ENCODE measurements around the gene CFLAR. TPM values are rescaled to one million over a fixed set of nuclear protein-coding genes. Genes with fewer than 3 reads are reported as not detected.

The CFLAR gene
- total RNA-seq, 1 experiment from 2014 or later, result 7.6 TPM

DNA sequence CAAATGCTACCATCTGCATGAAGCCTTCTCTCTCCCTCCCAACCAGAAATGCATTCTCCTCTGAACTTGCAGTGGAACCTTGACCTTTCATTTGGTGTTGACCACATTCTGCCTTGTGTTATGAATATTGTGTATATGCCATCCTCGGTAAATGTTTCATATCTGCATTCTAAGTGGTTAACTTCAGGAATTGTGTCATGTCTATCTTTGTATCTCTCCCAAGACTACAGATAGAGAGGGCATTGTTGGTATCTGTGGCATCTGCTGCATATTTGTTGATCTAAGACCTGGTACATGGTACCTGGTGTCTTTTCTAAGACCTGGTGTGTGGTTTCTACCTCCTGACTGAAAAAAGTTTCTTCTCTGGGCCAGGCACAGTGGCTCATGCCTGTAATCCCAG lies 101.0 kb downstream of the CFLAR start:
- no peak overlapping the region for H3K9ac ChIP-seq (ENCODE audit: extremely low read depth, insufficient read length, low read length)
- Mint-ChIP-seq H3K36me3 (ENCODE audit: insufficient read depth in 1 of 3, low read depth in 3 of 3) (peaks cover 0 to 15% (median 0%) of the 10 kb centered on the region in 3 experiments; a peak in 2 of 7 replicates), H3K9me3 (peaks cover 0 to 13% of the 10 kb centered on the region in 2 experiments; a peak in 2 of 5 replicates), H3K27ac (no peak overlapping the region), H3K4me3 (no peak overlapping the region), H3K4me1 (peaks cover 27 to 29% of the 10 kb centered on the region in 2 experiments), H3K27me3 (ENCODE audit: low read depth) (no peaks in the 10 kb centered on the region)
- no peak for DNase-seq
- no peak overlapping the region for H3T11ph ChIP-seq (ENCODE audit: low read length)
- H4K5ac ChIP-seq (ENCODE audit: insufficient read length, low read depth, low read length), result no peak overlapping the region
- TF ChIP-seq, protein P1, sequence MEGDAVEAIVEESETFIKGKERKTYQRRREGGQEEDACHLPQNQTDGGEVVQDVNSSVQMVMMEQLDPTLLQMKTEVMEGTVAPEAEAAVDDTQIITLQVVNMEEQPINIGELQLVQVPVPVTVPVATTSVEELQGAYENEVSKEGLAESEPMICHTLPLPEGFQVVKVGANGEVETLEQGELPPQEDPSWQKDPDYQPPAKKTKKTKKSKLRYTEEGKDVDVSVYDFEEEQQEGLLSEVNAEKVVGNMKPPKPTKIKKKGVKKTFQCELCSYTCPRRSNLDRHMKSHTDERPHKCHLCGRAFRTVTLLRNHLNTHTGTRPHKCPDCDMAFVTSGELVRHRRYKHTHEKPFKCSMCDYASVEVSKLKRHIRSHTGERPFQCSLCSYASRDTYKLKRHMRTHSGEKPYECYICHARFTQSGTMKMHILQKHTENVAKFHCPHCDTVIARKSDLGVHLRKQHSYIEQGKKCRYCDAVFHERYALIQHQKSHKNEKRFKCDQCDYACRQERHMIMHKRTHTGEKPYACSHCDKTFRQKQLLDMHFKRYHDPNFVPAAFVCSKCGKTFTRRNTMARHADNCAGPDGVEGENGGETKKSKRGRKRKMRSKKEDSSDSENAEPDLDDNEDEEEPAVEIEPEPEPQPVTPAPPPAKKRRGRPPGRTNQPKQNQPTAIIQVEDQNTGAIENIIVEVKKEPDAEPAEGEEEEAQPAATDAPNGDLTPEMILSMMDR (conservative IDR thresholded peaks at IDR 0.05), result no peak
- no peak overlapping the region for H2BK12ac ChIP-seq (ENCODE audit: insufficient read length, low read depth, low read length)
- no peaks in the 10 kb centered on the region for H3K9me3 ChIP-seq (ENCODE audit: control insufficient read depth, low read depth, low read length)
- no peak overlapping the region for H2BK120ac ChIP-seq (ENCODE audit: low read depth, low read length, poor library complexity, severe bottlenecking)
- peaks cover 6% of the 10 kb centered on the region; the same call in 1 of the 2 replicates for H3K4me1 ChIP-seq (ENCODE audit: insufficient read depth, low read length)
- H3K14ac ChIP-seq (ENCODE audit: insufficient read depth, low read length), result no peak overlapping the region
- no peaks in the 10 kb centered on the region for H3K79me1 ChIP-seq (ENCODE audit: insufficient read depth, low read depth, low read length, poor library complexity, severe bottlenecking)
- H3K23ac ChIP-seq (ENCODE audit: insufficient read length, low read depth, low read length), result no peak overlapping the region
- H4K8ac ChIP-seq (replicated peaks; ENCODE audit: insufficient read length, low read depth, low read length), result no peak overlapping the region
- H2BK20ac ChIP-seq (ENCODE audit: low read depth, low read length, poor library complexity, severe bottlenecking), result no peak overlapping the region
- no CpG with 5 or more reads among the region's 1 CpG for WGBS (ENCODE audit: extremely low coverage, insufficient read length, low lambda C conversion rate)
- H2AK5ac ChIP-seq (ENCODE audit: insufficient read length, low read length), result no peak overlapping the region
- no peak overlapping the region for H3K18ac ChIP-seq (ENCODE audit: insufficient read length, low read depth, low read length)
- no peaks in the 10 kb centered on the region for H3K23me2 ChIP-seq (ENCODE audit: insufficient read length, low read depth, low read length, poor library complexity, severe bottlenecking)
- no peaks in the 10 kb centered on the region for H3K27me3 ChIP-seq (ENCODE audit: insufficient read depth, low read length)
- H3K27ac ChIP-seq (ENCODE audit: insufficient read length, low read depth, low read length), result no peak overlapping the region
- no peak overlapping the region for H3K4me2 ChIP-seq (ENCODE audit: insufficient read depth, insufficient read length, low read length)
- no peak overlapping the region for H3K4ac ChIP-seq (ENCODE audit: low read depth, low read length)
- no peaks in the 10 kb centered on the region for H4K20me1 ChIP-seq (ENCODE audit: control insufficient read depth, insufficient read depth, insufficient read length)
- no peak overlapping the region for H2BK5ac ChIP-seq (ENCODE audit: insufficient read length, low read length)
- no peak overlapping the region for H2BK15ac ChIP-seq (ENCODE audit: low read depth, low read length)
- H3K79me2 ChIP-seq (ENCODE audit: insufficient read depth, low read length), result no peaks in the 10 kb centered on the region
- H3K56ac ChIP-seq (ENCODE audit: insufficient read length, low read depth, low read length), result no peak overlapping the region
- no peak overlapping the region for H4K91ac ChIP-seq (ENCODE audit: insufficient read length, low read depth, low read length)
- no peak overlapping the region for H2AFZ ChIP-seq (ENCODE audit: low read length)

Data from H9 (cell line).